CD4-positive, CD25-positive, alpha-beta regulatory T cell (primary cell): ENCODE results near the gene PPM1H. TPM values are rescaled to one million over a fixed set of nuclear protein-coding genes. Genes with fewer than 3 reads are reported as not detected.

Experiments used
- ATAC-seq, 2 donors: fragments of 150-1000 bp; cut with Tn5 transposase; one replicate each; pipeline ENCODE4 v1.10.0; 2021; ENCODE audit warnings: low read depth in 2 of 2, moderate number of reproducible peaks in 2 of 2, moderate library complexity in 1 of 2
- DNase-seq, 3 donors: peaks; one replicate each; pipeline versions ENCODE4 v3.0.0 to v3.0.0-alpha.2; 2012 to 2022; ENCODE audit warnings: mixed read lengths in 1 of 3
- H3K27ac ChIP-seq: one replicate; pipeline ENCODE4 v1.7.0; 2013; ENCODE audit warnings: mild to moderate bottlenecking, low read length; ENCODE audit not compliant: insufficient read depth, poor library complexity, severe bottlenecking
- H3K27me3 ChIP-seq: one replicate; pipeline ENCODE4 v1.7.0; 2013; ENCODE audit warnings: low read length; ENCODE audit not compliant: control insufficient read depth, insufficient read depth
- H3K36me3 ChIP-seq: one replicate; pipeline ENCODE4 v1.7.0; 2013; ENCODE audit warnings: mild to moderate bottlenecking, low read length, moderate library complexity; ENCODE audit not compliant: control insufficient read depth, insufficient read depth
- H3K4me1 ChIP-seq: 2 replicates; pipeline ENCODE4 v1.7.0; 2013; ENCODE audit warnings: mild to moderate bottlenecking, low read length; ENCODE audit not compliant: insufficient read depth, control insufficient read depth, poor library complexity, severe bottlenecking
- H3K4me3 ChIP-seq: one replicate; pipeline ENCODE4 v1.7.0; 2013; ENCODE audit warnings: low read depth, mild to moderate bottlenecking, low read length, moderate library complexity
- H3K9me3 ChIP-seq, 2 experiments: 1 replicate in 1 of 2; 2 replicates in 1 of 2; pipeline ENCODE4 v1.7.0; 2013; ENCODE audit warnings: low read length in 2 of 2, mild to moderate bottlenecking in 1 of 2, moderate library complexity in 1 of 2; ENCODE audit not compliant: control insufficient read depth in 2 of 2
- H3K27ac Mint-ChIP-seq, 3 donors: one replicate each; pipeline ENCODE4 v1.8.0; 2020 to 2022; ENCODE audit warnings: mild to moderate bottlenecking in 3 of 3, mixed read lengths in 3 of 3, moderate library complexity in 2 of 3
- H3K27me3 Mint-ChIP-seq: one replicate; pipeline ENCODE4 v1.8.0; 2022; ENCODE audit warnings: mild to moderate bottlenecking, mixed read lengths
- H3K36me3 Mint-ChIP-seq: one replicate; pipeline ENCODE4 v1.8.0; 2020; ENCODE audit warnings: mixed read lengths
- H3K4me1 Mint-ChIP-seq, 4 donors: one replicate each; pipeline ENCODE4 v1.8.0; 2020 to 2022; ENCODE audit warnings: mixed read lengths in 4 of 4, mild to moderate bottlenecking in 1 of 4
- H3K4me3 Mint-ChIP-seq, 4 donors: one replicate each; pipeline ENCODE4 v1.8.0; 2020 to 2022; ENCODE audit warnings: mild to moderate bottlenecking in 4 of 4, mixed read lengths in 4 of 4, moderate library complexity in 3 of 4
- H3K9me3 Mint-ChIP-seq, 7 donors: one replicate each; pipeline ENCODE4 v1.8.0; 2020 to 2022; ENCODE audit warnings: mixed read lengths in 7 of 7, mild to moderate bottlenecking in 3 of 7, moderate library complexity in 2 of 7
- polyA plus RNA-seq, 4 donors: library from polyadenylated mRNA; unstranded; fragments of 300-500 nt; fragmentation: Illumina TruSeq; gene quantifications; one replicate each; pipeline ENCODE4 v1.2.3, GENCODE V29; 2021
- total RNA-seq: library from RNA; stranded (reverse); gene quantifications from one replicate; pipeline ENCODE4 v1.2.3, GENCODE V29; 2022

The PPM1H gene
- total and polyA plus RNA-seq, 5 donors from 2014 or later = 0.03 to 0.99 TPM; not detected in 3

DNA sequence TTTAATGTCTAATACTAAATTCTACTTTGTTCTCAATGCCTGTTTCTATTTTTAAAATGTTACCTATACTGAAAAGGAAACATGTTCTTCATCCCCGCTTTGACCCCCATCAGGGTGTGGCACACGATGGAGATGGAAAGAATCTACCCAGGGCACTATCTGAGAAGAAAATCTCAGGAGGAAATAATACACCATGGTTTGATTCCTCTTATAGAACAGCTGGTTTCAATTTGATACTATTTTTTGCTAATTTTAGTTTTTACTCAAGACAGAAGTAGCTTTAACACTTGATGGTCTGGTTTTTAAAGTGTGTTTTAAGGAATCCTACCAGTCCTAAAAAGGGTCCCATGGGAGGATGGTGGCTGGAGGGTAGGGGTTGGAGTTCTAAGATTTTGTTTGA lies 56.7 kb downstream of the PPM1H start:
- H3K27ac Mint-ChIP-seq = no peak overlapping the region
- H3K27me3 Mint-ChIP-seq = no peaks in the 10 kb centered on the region
- H3K4me1 Mint-ChIP-seq = no peaks in the 10 kb centered on the region
- Histone ChIP-seq H3K4me3 (no peak overlapping the region), H3K27me3 (no peaks in the 10 kb centered on the region), H3K36me3 (no peaks in the 10 kb centered on the region), H3K4me1 (no peaks in the 10 kb centered on the region), H3K27ac (no peak overlapping the region), H3K9me3 (no peaks in the 10 kb centered on the region)
- H3K9me3 Mint-ChIP-seq = peaks cover 0 to 4% (median 0%) of the 10 kb centered on the region in 7 donors
- no peak overlapping the region for H3K4me3 Mint-ChIP-seq
- ATAC-seq (no peak), DNase-seq (no peak)
- no peaks in the 10 kb centered on the region for H3K36me3 Mint-ChIP-seq

- Mint-ChIP-seq H3K27ac (no peak overlapping the region), H3K9me3 (peaks cover 0 to 4% (median 0%) of the 10 kb centered on the region in 7 donors), H3K27me3 (no peaks in the 10 kb centered on the region), H3K4me3 (no peak overlapping the region), H3K36me3 (no peaks in the 10 kb centered on the region), H3K4me1 (no peaks in the 10 kb centered on the region)
- DNase-seq (no peak), ATAC-seq (no peak)
- Histone ChIP-seq H3K9me3 (no peaks in the 10 kb centered on the region), H3K27me3 (no peaks in the 10 kb centered on the region), H3K4me3 (no peak overlapping the region), H3K36me3 (no peaks in the 10 kb centered on the region), H3K4me1 (no peaks in the 10 kb centered on the region), H3K27ac (no peak overlapping the region)
Measured at GRCh38 chr12:62876938-62877548, 57.9 kb downstream of the PPM1H start.

- Histone ChIP-seq H3K9me3 (no peaks in the 10 kb centered on the region), H3K4me3 (no peak overlapping the region), H3K27me3 (peaks cover 1% of the 10 kb centered on the region), H3K27ac (no peak overlapping the region), H3K36me3 (no peaks in the 10 kb centered on the region), H3K4me1 (no peaks in the 10 kb centered on the region)
- DNase-seq (no peak), ATAC-seq (no peak)
- no peak overlapping the region for H3K27ac Mint-ChIP-seq
- peaks cover 0 to 4% (median 0%) of the 10 kb centered on the region in 7 donors for H3K9me3 Mint-ChIP-seq
- no peaks in the 10 kb centered on the region for H3K27me3 Mint-ChIP-seq
- no peaks in the 10 kb centered on the region for H3K4me1 Mint-ChIP-seq
- no peak overlapping the region for H3K4me3 Mint-ChIP-seq
- no peaks in the 10 kb centered on the region for H3K36me3 Mint-ChIP-seq
Measured at GRCh38 chr12:62873826-62874448, 61.0 kb downstream of the PPM1H start.

DNA sequence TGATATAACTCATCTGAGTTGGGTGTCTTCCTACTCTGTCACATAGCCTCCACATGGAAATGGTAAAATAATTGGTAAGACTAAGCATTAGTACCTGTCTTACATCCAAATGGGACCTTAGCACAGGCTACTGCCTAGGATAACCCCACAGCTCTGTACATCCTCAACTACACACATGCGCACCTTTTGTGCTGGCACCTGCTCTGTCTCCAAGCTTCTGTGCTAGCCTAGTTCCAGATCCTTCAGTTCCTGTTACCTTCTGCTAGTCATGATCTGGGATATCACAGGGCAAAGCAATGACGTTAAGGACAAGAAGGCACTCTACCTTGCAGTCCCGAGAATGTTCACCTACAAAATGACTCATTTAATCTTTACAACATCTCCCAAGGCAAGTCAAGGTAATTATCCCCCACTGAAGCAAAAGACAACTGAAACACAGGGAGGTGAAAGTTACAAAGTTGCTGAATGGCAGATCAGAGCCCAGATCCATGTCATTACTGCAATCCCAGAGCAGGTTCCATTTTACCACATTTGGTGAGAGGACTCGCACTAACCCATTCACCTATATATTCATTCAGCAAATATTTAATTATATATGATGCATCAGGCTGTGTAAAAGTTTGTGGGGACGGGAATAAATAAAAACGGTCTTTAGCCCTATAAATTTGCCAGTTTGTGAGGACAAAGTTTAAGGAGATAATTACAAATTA lies 61.7 kb downstream of the PPM1H start:
- Mint-ChIP-seq H3K9me3 (peaks cover 0 to 4% (median 0%) of the 10 kb centered on the region in 7 donors), H3K27me3 (no peaks in the 10 kb centered on the region), H3K27ac (no peak overlapping the region), H3K36me3 (no peaks in the 10 kb centered on the region), H3K4me1 (no peaks in the 10 kb centered on the region), H3K4me3 (no peak overlapping the region)
- DNase-seq (no peak), ATAC-seq (no peak)
- no peak overlapping the region for H3K27ac ChIP-seq
- no peaks in the 10 kb centered on the region for H3K36me3 ChIP-seq
- no peaks in the 10 kb centered on the region for H3K4me1 ChIP-seq
- H3K4me3 ChIP-seq = no peak overlapping the region
- peaks cover 1% of the 10 kb centered on the region for H3K27me3 ChIP-seq
- no peaks in the 10 kb centered on the region for H3K9me3 ChIP-seq

- no peaks in the 10 kb centered on the region for H3K36me3 Mint-ChIP-seq
- H3K27me3 Mint-ChIP-seq = no peaks in the 10 kb centered on the region
- no peaks in the 10 kb centered on the region for H3K36me3 ChIP-seq
- peaks cover 0 to 4% (median 0%) of the 10 kb centered on the region in 7 donors for H3K9me3 Mint-ChIP-seq
- H3K4me1 ChIP-seq = no peaks in the 10 kb centered on the region
- no peak overlapping the region for H3K4me3 ChIP-seq
- no peaks in the 10 kb centered on the region for H3K4me1 Mint-ChIP-seq
- peaks cover 1% of the 10 kb centered on the region for H3K27me3 ChIP-seq
- no peak overlapping the region for H3K27ac Mint-ChIP-seq
- H3K27ac ChIP-seq = no peak overlapping the region
- no peaks in the 10 kb centered on the region for H3K9me3 ChIP-seq
- ATAC-seq (no peak), DNase-seq (no peak)
- H3K4me3 Mint-ChIP-seq = no peak overlapping the region
Measured at GRCh38 chr12:62868820-62869219, 66.1 kb downstream of the PPM1H start.

DNA sequence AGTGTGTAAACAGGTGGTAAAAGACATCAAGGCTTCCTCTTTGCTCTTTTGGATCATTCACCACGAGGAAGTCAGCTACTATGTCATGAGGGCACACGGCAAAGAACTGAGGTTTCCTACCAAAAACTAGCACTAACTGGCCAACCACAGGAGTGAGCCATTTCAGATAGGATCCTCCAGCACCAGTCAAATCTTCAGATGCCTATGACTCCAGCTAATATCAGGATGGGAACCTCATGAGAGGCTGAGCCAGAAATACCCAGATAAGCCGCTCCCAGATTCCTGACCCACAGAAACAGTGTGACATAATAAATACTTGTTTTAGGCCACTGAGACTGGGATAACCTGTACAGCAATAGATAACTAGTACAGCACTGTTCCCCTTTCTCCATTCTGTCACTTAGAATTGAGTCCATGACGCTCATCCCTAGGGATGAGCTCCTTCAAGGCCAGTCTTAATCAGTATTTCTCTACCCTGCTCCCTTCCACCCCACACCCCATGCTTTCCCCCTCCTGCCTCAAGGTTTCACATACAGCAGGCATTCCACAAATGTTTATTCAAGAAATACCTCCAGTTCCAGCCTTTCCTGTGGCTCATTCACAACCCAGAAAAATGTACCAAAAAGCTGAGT lies 68.4 kb downstream of the PPM1H start:
- DNase-seq (no peak), ATAC-seq (no peak)
- no peaks in the 10 kb centered on the region for H3K4me1 ChIP-seq
- no peaks in the 10 kb centered on the region for H3K4me1 Mint-ChIP-seq
- no peak overlapping the region for H3K27ac Mint-ChIP-seq
- no peak overlapping the region for H3K4me3 Mint-ChIP-seq
- peaks cover 6% of the 10 kb centered on the region for H3K27me3 Mint-ChIP-seq
- no peaks in the 10 kb centered on the region for H3K9me3 ChIP-seq
- H3K27me3 ChIP-seq = peaks cover 5% of the 10 kb centered on the region
- no peaks in the 10 kb centered on the region for H3K36me3 Mint-ChIP-seq
- no peak overlapping the region for H3K4me3 ChIP-seq
- peaks cover 0 to 4% (median 0%) of the 10 kb centered on the region in 7 donors for H3K9me3 Mint-ChIP-seq
- no peak overlapping the region for H3K27ac ChIP-seq
- H3K36me3 ChIP-seq = no peaks in the 10 kb centered on the region

GRCh38 chr12:62865937-62866336 lies 69.0 kb downstream of the PPM1H start:
- Histone ChIP-seq H3K4me3 (no peak overlapping the region), H3K4me1 (no peaks in the 10 kb centered on the region), H3K9me3 (no peaks in the 10 kb centered on the region), H3K36me3 (no peaks in the 10 kb centered on the region), H3K27ac (no peak overlapping the region), H3K27me3 (peaks cover 5% of the 10 kb centered on the region)
- DNase-seq (no peak), ATAC-seq (no peak)
- Mint-ChIP-seq H3K4me1 (no peaks in the 10 kb centered on the region), H3K36me3 (no peaks in the 10 kb centered on the region), H3K27me3 (peaks cover 9% of the 10 kb centered on the region), H3K4me3 (no peak overlapping the region), H3K9me3 (peaks cover 0 to under 1% (median 0%) of the 10 kb centered on the region in 7 donors), H3K27ac (no peak overlapping the region)
